GM21786 (cell line): ENCODE results near the gene ZBTB40.

ENCODE experiments used
- ATAC-seq: cut with Tn5 transposase; IDR thresholded peaks from one replicate; pipeline ENCODE4 v1.9.1; 2021; ENCODE audit not compliant: unreplicated experiment

Gene ZBTB40

DNA sequence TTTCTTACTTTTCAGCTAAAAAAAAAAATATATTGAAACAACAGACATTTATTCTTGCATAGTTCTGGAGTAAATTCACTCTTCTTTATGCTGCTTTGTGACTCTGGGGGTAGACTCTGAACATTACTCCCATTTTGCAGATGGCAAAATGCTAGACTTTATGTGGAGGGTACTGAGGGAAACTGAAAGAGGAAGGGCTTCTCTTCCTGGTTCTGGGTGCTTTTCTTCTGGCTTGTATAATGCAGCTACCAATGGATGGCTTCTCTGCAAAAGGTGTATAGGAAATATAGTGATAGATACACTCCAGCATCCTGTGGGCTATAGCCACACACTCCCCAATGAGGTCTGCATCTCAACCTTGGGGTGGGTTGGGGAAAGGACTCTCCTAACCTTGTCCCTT is 19.7 kb upstream of the ZBTB40 start:
- no peak for ATAC-seq

DNA sequence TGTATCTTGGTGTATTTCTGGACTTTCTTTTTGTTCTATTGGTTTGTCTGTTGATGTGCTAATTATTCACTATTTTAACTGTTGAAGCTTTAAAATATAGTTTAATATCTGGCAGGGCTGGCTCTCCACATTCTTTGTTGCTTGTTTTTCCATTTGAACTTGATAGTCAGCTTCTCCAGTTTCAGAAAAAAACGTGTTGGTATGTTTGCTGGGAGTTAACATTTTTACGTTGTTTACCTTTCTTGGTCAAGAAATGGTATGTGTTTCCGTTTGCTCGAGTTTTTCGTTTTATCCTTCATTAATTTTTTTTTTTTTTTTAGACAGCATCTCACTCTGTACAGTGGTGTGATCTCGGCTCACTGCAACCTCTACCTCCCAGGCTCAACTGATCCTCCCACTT is 16.9 kb upstream of the ZBTB40 start:
- no peak for ATAC-seq

DNA sequence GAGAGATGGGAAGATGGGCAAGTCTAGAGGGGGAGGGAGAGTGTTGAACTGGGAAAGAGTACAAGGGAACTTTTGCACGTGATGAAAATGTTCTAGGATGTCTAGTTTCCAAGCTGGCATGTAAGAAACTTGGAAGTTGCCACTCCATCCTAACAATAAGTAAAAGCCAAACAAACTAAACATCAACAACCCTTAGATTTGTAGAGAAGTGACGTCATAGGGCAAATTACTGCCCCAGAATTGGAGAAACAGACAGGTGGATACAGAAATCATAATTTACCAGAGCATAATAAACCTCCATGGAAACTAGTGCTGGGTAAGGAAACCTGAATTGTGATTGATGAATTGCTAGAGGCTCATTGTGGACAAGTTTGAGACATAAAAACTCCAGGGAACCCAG is 14.7 kb upstream of the ZBTB40 start:
- no peak for ATAC-seq

DNA sequence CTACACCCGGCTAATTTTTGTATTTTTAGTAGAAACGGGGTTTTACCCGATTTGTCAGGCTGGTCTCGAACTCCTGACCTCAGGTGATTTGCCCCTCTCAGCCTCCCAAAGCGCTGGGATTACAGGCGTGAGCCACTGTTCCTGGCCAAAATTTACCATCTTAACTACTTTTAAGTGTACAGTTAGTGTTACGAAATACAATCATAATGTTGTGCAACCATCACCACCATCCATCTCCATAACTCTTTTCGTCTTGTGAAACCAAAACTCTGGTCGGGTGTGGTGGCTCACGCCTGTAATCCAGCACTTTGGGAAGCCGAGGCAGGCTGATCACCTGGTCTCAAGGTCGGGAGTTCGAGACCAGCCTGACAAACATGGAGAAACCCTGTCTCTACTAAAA is 14.1 kb upstream of the ZBTB40 start:
- ATAC-seq = no peak

DNA sequence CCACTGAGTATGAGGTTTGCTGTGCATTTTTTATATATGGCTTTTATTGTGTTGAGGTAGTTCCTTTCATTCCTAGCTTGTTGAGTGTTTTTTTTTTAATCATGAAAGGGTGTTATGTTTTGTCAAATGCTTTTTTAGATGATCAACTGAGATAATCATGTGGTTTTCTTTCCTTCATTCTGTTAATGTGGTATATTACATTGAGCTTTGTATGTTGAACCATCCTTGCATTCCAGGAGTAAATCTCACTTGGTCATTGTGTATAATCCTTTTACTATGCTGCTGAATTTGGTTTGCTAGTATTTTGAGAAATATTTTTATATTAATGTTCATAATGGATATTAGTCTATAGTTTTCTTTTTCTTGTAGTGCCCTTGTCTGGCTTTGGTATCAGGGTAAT is 11.1 kb upstream of the ZBTB40 start:
- no peak for ATAC-seq

DNA sequence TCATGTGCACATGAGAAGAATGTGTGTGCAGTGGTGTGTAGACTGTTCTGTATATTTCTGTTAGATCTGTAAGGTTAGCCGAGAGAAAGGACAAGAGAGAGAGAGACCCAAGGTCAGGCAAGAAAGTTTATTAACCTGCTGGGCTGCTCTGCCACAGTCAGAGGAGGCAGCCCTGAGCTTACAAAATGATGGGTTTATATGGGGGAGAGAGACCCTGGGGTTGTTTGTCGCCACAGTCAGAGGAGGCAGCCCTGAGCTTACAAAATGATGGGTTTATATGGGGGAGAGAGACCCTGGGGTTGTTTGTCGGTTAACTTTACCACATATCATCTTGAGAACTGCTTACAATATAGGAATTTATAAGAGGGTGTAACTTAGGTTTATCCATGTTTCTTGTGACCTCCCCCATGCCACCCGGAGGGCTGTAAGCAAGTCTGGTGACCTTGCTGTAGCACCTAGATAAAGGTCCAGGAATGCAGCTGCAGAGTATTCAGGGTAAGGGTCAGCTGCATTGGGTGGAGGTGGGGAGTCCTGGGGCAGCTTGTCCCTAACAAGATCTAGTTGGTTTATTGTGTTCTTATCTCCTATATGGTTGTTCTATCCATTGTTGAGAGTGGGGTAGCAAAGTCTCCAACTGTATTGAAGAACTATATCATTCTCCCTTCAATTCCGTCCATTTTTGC is 9.3 kb upstream of the ZBTB40 start:
- no peak for ATAC-seq

DNA sequence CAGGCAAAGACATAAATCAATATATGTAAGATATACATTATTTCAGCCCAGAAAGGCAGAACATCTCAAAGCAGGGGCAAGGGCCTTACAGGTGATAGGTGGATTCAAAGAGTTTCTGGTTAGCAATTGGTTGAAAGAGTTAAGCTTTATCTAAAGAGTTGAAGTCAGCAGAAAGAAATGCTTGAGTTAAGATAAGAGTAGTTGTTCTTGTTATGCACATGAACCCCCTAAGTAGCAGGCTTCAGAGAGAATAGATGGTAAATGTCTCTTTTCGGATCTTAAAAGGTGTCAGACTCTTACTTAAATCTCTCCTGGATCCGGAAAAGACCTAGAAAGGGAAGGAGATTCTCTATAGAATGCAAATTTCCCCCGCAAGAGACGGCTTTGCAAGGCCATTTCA is 8.3 kb upstream of the ZBTB40 start:
- no peak for ATAC-seq

DNA sequence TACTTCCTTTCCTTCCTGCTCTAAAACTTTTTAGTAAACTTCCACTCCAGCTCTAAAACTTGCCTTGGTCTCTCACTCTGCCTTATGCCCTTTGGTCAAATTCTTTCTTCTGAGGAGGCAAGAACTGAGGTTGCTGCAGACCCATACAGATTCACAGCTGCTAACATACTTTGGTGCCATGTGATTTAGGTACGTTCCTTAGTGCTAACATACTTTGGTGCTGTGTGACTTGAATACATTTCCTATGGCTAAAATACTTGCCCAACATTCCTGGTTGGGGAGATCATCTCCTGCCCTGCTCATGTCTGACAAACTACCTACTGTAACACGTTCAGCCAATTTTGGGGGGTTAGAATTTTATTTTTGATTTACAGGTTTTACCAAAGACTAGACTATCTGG is 6.8 kb upstream of the ZBTB40 start:
- no peak for ATAC-seq

DNA sequence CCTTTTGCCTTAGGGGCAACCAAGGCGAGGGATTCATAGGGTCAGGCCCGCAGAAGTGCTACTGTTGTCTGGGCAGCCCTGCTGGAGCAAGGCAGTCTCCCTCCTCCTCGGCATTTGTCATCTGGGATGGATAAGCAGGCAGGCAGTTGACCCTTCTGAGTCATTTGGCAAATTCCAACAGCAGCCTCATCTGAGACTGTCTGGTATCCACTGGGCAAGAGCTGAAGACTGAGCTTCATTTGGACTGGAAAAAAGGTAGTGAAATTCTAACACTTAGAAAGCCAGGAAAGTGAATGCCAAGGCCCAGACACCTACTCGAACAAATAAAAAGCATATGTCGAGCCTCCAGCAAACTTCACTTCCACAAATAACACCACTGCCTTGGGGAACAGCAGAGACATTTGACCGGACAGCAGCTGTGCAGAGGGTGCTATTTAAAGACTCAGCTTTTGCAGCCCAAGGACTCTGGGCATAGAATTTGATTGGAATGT is 4.0 kb upstream of the ZBTB40 start:
- ATAC-seq = no peak

DNA sequence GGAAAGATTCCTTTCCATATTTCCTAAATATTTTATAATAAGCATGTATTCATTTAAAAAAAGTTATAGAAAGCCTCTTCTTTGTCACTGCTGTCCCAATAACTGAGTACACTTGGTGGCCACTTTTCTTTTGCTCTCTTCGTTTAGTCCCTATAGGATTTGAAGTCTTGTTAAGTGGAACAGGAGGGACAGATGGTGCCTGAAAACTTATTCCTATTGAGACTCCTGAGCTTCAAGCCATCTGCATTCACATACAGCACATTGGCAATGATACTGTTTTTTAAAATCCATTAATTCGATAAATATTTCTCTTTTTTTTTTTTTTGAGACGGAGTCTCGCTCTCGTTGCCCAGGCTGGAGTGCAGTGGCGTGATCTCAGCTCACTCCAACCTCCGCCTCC is 2.0 kb upstream of the ZBTB40 start:
- ATAC-seq = no peak

DNA sequence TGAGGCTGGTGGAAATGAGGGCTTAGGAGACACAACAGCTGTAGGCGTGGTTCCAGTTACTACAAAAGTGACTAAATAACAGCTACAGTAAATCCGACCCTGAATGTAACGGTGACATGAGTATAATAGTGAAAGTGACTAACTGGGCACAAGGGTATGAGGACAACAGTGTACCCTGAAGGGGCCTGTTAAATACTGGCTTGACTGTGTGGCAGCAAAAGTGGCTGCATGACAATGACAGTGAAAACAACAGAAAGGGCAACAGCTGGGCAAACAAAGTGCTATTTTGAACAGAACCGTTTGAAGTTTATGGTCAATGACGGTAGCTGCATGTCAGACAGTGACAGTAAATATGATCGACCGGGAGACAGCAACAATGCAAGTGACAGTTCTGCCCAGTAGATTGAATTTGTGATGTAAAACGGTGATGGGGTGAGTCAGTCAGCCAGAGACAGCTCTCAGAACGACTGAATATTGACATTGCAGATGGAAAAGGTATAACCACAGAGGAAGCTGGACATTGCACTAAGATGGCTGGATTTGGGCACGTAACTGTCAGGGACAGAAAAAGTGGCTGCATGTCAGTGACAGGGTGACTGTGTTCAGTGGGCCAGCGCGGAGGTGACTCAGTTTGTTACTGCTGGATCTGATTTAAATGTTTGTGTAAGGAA is 1.2 kb upstream of the ZBTB40 start:
- ATAC-seq = no peak

DNA sequence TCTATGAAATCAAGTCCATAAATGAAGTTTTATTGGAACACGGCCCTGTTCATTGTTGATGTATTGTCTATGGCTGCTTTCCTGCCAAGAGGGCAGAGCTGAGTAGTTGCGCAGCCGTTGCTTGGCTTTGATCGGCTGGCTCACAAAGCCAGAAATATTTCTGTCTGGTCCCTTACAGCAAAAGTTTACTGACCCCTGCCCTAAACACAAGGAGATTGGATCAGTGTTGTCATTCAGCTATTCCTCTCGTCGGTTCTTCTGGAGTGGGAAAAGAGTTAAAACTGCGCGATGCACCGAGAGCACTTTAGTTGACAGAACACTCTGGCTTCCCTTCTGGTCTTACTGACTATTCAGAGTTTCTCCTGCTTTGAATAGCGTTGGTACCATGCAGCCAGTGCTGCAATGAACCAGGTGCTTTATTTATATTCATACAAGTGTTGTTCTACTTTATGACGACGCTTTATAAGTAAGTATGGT is 868 bp downstream of the ZBTB40 start:
- ATAC-seq = peak; percentile 14

DNA sequence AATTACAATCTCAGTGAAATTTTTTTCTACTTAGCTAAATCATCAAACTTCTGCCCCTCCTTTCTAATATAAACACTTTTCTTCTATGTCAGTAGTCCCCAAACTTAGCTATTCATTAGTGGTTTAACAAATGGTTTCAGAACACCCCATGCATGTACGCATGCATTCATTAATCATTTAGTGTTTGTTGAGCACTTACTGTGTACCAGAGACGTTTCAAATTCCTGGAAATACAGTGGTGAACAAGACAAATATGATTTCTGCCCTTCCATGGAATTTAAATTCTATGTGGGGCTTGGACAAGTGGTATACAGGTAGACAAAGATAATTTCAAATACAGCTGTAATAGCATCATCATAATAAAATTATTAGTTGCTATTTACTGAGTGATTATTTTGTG is 1.5 kb downstream of the ZBTB40 start:
- no peak for ATAC-seq

DNA sequence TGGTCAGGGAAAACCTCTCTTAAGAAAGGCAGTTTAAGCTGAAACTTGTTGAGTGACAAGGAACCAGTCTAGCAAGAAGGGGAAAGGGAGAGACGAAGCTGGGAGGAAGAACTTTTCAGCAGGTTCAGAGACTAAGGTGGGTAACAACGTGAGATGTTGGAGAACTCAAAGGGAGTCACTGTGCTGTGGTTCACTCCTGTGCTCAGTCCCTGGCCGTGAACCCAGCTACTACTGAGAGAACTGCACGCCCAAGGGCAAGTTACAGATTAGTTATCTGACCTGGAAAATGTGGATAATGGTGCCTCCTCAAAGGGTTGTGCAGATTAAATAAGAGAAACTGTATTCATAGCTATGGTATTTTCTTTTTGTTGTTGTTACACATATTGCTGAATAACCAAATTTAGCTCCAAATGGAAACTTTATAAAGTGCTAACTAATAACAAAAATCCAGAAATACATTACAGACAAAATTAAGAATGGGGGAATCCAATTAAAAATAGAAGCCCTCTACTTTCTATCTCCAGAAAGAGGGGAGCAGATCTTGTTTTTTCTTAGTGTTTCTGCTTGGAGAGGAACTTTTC is 2.9 kb downstream of the ZBTB40 start:
- ATAC-seq = no peak

DNA sequence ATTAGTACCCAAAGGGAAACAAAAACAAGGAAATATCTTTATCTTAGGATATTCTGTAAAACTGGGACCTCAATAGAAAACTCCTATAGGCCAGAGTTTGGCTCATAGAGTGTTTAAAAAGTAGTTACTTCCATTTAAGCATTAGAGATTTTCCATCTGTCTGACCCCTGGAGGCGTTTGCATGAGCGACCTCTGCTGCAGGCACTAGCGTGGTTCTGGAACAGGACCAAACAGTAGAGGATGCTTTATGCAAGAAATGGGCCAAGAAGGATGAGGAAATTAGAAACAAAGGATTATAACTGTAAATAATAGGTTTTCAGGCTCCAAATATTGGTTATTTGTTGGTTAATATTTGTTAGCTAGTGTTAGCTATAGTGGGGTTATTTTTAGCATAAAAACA is 5.7 kb downstream of the ZBTB40 start:
- ATAC-seq = no peak

DNA sequence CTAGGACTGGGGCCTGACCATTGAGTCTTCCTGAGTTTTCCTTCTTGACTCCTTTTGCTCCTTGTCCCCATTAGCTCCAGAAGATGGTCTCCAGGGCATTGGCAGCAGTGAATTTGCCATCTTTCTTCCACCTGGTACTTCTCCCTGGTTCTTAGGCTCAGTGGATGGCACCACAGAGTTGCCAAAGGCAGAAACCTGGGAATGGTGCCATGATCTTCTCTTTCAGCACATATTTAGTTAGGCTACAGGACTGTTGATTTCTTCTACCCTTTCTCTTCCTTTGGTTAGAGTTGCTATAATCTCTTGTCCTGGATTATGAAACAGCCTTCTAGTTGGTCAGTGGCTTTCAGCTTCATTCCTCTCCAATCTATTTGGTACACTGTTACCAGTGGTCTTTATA is 6.2 kb downstream of the ZBTB40 start:
- ATAC-seq = no peak

DNA sequence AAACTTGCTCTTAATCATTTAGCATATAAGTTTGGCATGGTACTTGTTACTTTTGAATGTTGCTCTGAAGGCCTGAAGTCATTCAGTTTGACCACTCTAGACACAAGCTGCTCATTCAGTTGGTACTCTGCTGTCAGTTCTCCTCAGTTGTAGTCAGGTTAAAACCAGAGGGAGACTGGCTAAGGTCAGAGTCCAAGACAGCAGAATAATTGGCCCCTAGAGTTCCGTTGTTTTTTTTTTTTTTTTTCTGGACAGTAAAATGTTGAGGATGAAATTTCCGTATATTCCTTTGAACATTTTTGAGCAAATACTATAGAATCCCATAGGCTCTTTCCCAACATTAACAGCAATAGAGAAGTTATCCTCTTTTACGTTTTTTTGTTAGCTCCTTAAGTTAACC is 9.4 kb downstream of the ZBTB40 start:
- ATAC-seq = no peak

DNA sequence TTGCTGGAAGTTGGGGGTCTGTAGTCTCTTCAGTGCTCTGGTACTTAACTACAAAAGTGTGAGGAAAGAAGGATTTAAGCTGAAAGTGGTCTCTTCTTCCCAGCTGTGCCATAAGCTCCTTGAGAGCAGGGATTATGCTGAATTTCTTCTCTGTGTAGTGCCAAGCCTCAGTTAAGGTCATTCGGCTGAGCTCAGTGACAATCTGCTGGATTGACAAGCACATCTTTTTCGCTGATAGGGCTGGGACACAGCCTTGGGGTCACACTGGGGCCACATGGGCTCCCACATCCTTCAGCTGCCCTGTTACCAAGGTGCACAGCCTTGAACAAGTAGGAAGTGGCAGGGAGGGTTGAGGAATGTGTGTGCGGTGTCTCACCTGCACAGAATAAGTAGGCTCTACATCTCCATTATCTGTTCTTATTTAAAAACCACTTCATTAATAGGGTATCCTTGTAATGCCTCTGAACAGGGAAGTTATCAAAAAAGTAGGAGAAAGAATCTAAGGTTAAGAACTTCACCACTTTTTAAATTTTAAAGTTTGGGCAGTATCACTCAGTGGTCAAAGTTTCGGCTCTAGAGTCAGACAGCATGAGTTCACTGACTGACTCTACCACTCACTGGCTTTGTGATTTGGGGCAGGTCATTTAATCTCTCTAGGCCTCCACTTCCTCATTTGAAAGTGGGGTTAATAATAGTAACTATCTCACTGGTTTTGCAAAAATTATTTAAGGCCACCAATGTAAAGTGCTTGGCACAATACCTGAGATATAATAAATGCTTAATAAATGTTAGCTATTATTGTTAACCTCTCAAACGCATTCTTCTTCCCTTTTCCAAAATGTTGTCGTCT is 10.3 kb downstream of the ZBTB40 start:
- no peak for ATAC-seq

DNA sequence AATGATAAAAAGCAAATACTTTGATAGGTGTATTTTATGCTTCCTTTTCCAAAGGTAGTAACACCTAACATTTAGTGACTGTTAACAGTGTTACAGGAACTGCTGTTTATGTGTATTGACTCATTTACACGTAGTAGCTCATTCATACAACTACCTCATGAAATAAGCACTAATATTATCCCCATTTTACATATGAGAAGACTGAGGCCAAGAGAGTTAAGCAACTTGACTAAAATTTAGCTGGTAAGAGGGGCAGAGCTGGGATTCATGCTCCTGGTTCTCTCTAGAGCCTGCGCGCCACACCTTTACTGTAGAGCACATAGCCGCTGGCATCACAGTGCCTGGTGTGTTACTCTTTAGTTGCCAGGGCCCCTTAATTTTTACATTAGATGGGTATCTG is 11.3 kb downstream of the ZBTB40 start:
- ATAC-seq = no peak

DNA sequence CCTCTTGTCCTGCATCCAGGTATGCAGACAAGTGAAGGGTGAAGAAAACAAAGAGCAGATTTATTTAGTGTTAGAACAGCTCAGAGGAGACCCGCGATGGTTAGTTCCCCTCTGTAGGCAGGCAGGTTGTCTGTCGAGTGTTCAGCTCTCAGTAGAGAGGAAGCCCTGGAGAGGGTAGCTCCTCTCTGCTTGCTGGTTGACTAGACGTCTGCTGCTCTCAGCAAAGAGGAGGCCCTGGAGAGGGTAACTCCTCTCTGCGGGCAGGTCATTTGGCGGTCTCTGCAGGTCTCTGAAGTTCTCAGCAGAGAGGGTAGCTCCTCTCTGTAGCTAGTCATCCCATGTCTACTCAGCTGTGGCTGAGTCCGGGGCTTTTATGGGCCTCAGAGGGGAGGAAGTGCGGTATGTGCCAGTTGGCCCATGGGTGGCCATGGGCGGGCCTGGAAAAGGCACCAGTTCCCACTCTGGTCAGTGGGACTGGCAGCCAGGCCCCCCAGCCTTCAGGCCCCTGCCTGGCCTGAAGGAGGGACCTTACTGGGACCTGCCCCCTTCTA is 13.4 kb downstream of the ZBTB40 start:
- ATAC-seq = no peak

DNA sequence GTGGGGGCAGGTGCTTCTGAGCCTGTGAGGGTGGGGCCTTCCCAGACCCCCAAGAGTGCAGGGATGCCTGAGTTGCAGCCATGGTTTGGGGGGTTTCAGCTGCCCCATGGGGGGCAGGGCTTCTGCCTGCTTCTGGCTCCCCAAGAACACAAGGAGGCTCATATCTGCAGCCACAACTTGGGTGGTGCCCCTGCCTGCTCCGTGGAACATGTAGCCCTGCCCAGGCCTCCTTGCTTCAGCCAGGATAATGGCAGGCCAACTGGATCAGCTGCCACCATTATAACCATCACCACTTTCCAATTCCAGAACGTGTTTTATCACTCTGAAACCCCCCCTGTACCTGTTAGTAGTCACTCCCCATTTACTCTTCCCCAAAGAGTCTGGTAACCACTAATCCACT is 14.0 kb downstream of the ZBTB40 start:
- no peak for ATAC-seq
